Liver (tissue), 9 donors: ENCODE results near the gene PTPRN2. TPM values are rescaled to one million over a fixed set of nuclear protein-coding genes. Genes with fewer than 3 reads are reported as not detected.

Experiments used
- DNase-seq: peaks from one replicate; pipeline ENCODE4 v3.0.0-alpha.2; 2017; ENCODE audit warnings: low spot score
- H3K27ac ChIP-seq, 2 donors: one replicate each; pipeline ENCODE4 v1.7.0; 2013; ENCODE audit warnings: inconsistent platforms in 2 of 2, low read length in 2 of 2, control low read depth in 1 of 2, low read depth in 1 of 2, mild to moderate bottlenecking in 1 of 2
- H3K27me3 ChIP-seq, 4 donors: one replicate each; pipeline versions ENCODE4 v1.6.1 to v1.7.0; 2013; ENCODE audit warnings: low read length in 3 of 4, inconsistent platforms in 1 of 4, mild to moderate bottlenecking in 1 of 4, moderate library complexity in 1 of 4; ENCODE audit not compliant: control insufficient read depth in 4 of 4, insufficient read depth in 4 of 4
- H3K36me3 ChIP-seq, 4 donors: one replicate each; pipeline versions ENCODE4 v1.6.1 to v1.7.0; 2013; ENCODE audit warnings: low read length in 3 of 4, mild to moderate bottlenecking in 3 of 4, low read depth in 1 of 4, moderate library complexity in 1 of 4; ENCODE audit not compliant: control insufficient read depth in 4 of 4, insufficient read depth in 3 of 4
- H3K4me1 ChIP-seq, 4 donors: one replicate each; pipeline versions ENCODE4 v1.6.1 to v1.7.0; 2013; ENCODE audit warnings: low read length in 3 of 4, mild to moderate bottlenecking in 3 of 4, moderate library complexity in 1 of 4; ENCODE audit not compliant: control insufficient read depth in 4 of 4, insufficient read depth in 4 of 4
- H3K4me3 ChIP-seq, 3 donors: one replicate each; pipeline versions ENCODE4 v1.6.1 to v1.7.0; 2013; ENCODE audit warnings: low read length in 3 of 3, control low read depth in 1 of 3, low read depth in 1 of 3, mild to moderate bottlenecking in 1 of 3
- H3K9ac ChIP-seq, 2 donors: one replicate each; pipeline ENCODE4 v1.7.0; 2013; ENCODE audit warnings: low read length in 2 of 2, mild to moderate bottlenecking in 2 of 2, moderate library complexity in 2 of 2, control low read depth in 1 of 2, low read depth in 1 of 2
- H3K9me3 ChIP-seq, 4 donors: one replicate each; pipeline versions ENCODE4 v1.6.1 to v1.7.0; 2013; ENCODE audit warnings: low read length in 3 of 4; ENCODE audit not compliant: control insufficient read depth in 4 of 4
- CTCF ChIP-seq: fragments of 150-350 bp; IDR thresholded peaks from 2 replicates; pipeline ENCODE4 v1.5.1; 2017; ENCODE audit warnings: improper control_type of control experiment, low read depth, low read length; ENCODE audit not compliant: missing input control
- EGR1 ChIP-seq, 2 donors: IDR thresholded peaks; 2 replicates each; pipeline ENCODE4 v1.6.1; 2016 to 2018; ENCODE audit warnings: antibody characterized with exemption in 2 of 2, low read depth in 2 of 2
- FOXA2 ChIP-seq: IDR thresholded peaks from 2 replicates; pipeline ENCODE4 v1.6.1; 2016; ENCODE audit warnings: antibody characterized with exemption
- GABPA ChIP-seq, 2 donors: IDR thresholded peaks in 1 of 2; conservative IDR thresholded peaks in 1 of 2; 2 replicates each; pipeline ENCODE4 v1.6.1; 2016; ENCODE audit warnings: antibody characterized with exemption in 2 of 2, mild to moderate bottlenecking in 1 of 2, moderate library complexity in 1 of 2
- HNF4A ChIP-seq, 2 donors: conservative IDR thresholded peaks; 2 replicates each; pipeline ENCODE4 v1.6.1; 2016; ENCODE audit warnings: antibody characterized with exemption in 2 of 2, mild to moderate bottlenecking in 2 of 2
- HNF4G ChIP-seq: IDR thresholded peaks from 2 replicates; pipeline ENCODE4 v1.6.1; 2016; ENCODE audit warnings: antibody characterized with exemption
- JUND ChIP-seq, 2 donors: IDR thresholded peaks; 2 replicates each; pipeline ENCODE4 v1.6.1; 2016; ENCODE audit warnings: antibody characterized with exemption in 2 of 2
- MAX ChIP-seq: IDR thresholded peaks from 2 replicates; pipeline ENCODE4 v1.6.1; 2016; ENCODE audit warnings: antibody characterized with exemption
- RAD21 ChIP-seq, 2 donors: IDR thresholded peaks; 2 replicates each; pipeline ENCODE4 v1.6.1; 2016; ENCODE audit warnings: antibody characterized with exemption in 2 of 2, mild to moderate bottlenecking in 2 of 2
- REST ChIP-seq: IDR thresholded peaks from 2 replicates; pipeline ENCODE4 v1.6.1; 2016; ENCODE audit warnings: antibody characterized with exemption, mild to moderate bottlenecking
- RXRA ChIP-seq, 2 donors: IDR thresholded peaks; 2 replicates each; pipeline ENCODE4 v1.6.1; 2017 to 2018; ENCODE audit warnings: antibody characterized with exemption in 2 of 2, mild to moderate bottlenecking in 1 of 2
- SP1 ChIP-seq: IDR thresholded peaks from 2 replicates; pipeline ENCODE4 v1.6.1; 2018; ENCODE audit warnings: antibody characterized with exemption, mild to moderate bottlenecking
- TAF1 ChIP-seq: conservative IDR thresholded peaks from 2 replicates; pipeline ENCODE4 v1.6.1; 2016; ENCODE audit warnings: antibody characterized with exemption, mild to moderate bottlenecking
- YY1 ChIP-seq: IDR thresholded peaks from 2 replicates; pipeline ENCODE4 v1.6.1; 2016; ENCODE audit warnings: antibody characterized with exemption, mild to moderate bottlenecking
- ZBTB33 ChIP-seq: IDR thresholded peaks from 2 replicates; pipeline ENCODE4 v1.6.1; 2016; ENCODE audit warnings: antibody characterized with exemption
- WGBS: extraction: QIAGEN DNeasy Blood & Tissue Kit; methylation state at CpG from one replicate; pipeline ENCODE4 v1.1.7; 2013; 5-methylcytosine and 5-hydroxymethylcytosine counted together
- polyA plus RNA-seq, 2 donors: library from polyadenylated mRNA; stranded (reverse) in 1 of 2; unstranded in 1 of 2; fragments of 200-250 nt in 1 of 2; fragments of >200 nt in 1 of 2; fragmentation: Nextera tagmentation in 1 of 2; extraction: Ambion mirVana in 1 of 2; gene quantifications; one replicate each; pipeline versions ENCODE4 v1.2.1 to v1.2.3, GENCODE V29; 2013 to 2015
- total RNA-seq, 2 donors: library from RNA; depleted of rRNA; stranded (reverse); fragments of >200 nt; gene quantifications; one replicate each; pipeline ENCODE4 v1.2.3, GENCODE V29; 2014
- donor health status: healthy.
- donor health status: healthy.
- donor health status: healthy.
- donor health status: healthy.
- donor health status: healthy.

PTPRN2 gene
- total and polyA plus RNA-seq, 4 donors = 0.75 to 1.9 (median 1.1) TPM

GRCh38 chr7:157787275-157787701, 800.3 kb downstream of the PTPRN2 start:
- TF ChIP-seq MAX (no peak), TAF1 (no peak), CTCF (no peak), RXRA (IDR thresholded peaks at IDR 0.05) (no peak), SP1 (no peak), GABPA (IDR thresholded peaks at IDR 0.05 in 1 of 2, conservative IDR thresholded peaks at IDR 0.05 in 1 of 2) (no peak), FOXA2 (no peak), HNF4G (no peak), JUND (IDR thresholded peaks at IDR 0.05) (no peak), REST (no peak), RAD21 (IDR thresholded peaks at IDR 0.05) (no peak), YY1 (no peak), HNF4A (conservative IDR thresholded peaks at IDR 0.05) (no peak), ZBTB33 (no peak), EGR1 (IDR thresholded peaks at IDR 0.05; ENCODE audit: low read depth in 2 of 2) (no peak)
- no peak overlapping the region for H3K27ac ChIP-seq
- H3K4me3 ChIP-seq = no peak overlapping the region
- no peaks in the 10 kb centered on the region for H3K27me3 ChIP-seq
- DNase-seq = no peak
- H3K9ac ChIP-seq = no peak overlapping the region
- H3K4me1 ChIP-seq = no peaks in the 10 kb centered on the region
- H3K9me3 ChIP-seq = no peaks in the 10 kb centered on the region
- 88% methylated on average over 13 of the region's 13 CpGs for WGBS
- H3K36me3 ChIP-seq = no peaks in the 10 kb centered on the region
